Activated CD4-positive, alpha-beta T cell treated with anti-CD3 and anti-CD28 coated beads for 4 hours (primary cell): ENCODE results near the gene CD63.

Experiments used
- DNase-seq, 2 donors: peaks; one replicate each; pipeline ENCODE4 v3.0.0-alpha.2; 2020

Gene CD63

GRCh38 chr12:55738123-55739024, 9.6 kb upstream of the CD63 start:
- peak; percentile 72 to 89 for DNase-seq

GRCh38 chr12:55737581-55738122, 8.8 kb upstream of the CD63 start:
- DNase-seq, result no peak

DNA sequence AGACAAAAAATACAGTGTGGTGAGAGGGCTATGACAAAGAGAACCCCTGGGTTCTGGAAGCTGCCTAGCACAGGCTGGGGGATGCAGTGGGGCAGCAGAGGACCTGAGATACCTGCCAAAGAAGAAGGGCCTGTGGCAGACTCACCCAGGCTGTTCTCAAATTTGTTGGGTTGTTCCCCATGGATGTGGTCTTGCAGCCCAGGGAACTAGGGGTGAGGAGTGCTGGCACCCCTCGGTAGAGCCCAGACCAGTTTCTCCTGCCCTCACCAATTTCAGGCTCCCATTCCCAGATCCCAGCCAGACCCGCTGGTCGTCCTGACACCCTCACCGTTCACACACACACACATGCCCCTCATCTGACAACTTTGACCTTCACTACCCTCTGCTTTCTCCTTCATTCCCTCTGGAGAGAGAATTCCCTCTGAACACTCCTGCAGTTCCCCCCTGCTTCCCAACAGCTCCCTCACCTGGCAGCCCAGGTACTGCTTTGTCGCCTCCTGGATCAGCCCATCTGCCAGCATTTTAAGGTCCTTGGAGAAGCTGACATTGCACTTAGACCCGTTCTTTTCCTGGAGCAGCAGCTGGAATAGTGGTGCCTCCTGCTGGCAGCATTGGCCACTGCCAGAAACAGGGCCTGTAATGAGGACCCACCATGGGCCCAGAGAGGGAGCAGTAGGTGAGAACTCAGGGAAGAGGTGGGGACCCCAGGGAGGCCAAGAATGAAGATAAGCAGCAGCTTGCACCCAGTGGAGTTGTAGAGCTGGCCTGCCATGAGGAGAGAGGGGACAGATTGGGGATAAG, 8.2 kb upstream of the CD63 start:
- peak; percentile 49 to 51 for DNase-seq

DNA sequence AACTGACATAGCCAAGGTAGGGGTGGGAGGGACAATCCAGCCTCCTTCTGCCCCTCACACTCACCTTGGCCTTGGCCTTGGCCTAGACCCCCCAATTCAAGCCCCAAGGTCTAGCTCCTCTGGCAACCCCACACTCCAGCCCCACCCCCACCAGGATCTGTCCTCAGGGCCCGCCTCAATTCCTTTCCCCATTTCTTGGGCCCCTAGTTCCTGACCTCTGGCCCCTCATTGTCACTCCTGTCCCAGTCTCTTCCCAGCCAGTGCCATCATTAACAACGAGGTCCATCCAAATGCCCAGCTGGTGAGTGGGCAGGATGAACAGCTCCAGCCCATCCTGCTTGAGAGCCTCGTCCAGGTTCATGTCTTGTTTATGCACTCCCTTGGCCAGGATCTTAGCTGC, 7.3 kb upstream of the CD63 start:
- no peak for DNase-seq

DNA sequence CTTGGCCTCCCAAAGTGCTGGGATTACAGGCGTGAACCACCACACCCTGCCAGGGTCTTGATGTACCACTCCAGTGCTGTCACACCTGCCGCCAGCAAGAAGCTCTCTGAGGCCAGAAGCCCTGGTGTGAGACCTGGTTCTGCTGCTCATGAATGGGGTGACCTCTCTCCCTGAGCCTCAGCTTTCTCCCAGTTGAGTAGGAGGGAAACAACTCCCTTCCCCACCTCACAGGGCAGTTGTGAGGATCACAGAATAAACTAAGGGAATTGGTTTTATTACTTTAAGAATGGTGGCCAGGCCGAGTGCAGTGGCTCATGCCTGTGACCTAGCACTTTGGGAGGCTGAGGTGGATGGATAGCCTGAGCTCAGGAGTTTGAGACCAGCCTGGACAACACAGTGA, 5.8 kb upstream of the CD63 start:
- DNase-seq, result no peak

DNA sequence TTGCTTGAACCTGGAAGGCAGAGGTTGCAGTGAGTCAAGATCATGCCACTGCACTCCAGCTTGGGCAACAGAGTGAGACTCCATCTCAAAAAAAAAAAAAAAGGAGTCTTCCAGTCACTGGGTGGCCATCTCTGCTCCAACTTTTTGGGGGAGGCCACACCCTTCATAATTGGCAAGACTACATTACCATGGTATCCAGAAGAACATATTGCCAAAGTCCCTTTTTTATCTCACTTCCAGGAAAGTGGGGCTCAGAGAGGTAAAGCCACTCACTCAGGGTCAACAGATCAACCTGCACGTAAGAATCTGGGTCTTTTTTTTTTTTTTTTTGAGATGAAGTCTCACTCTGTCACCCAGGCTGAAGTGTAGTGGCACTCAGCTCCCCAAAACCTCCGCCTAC, 5.0 kb upstream of the CD63 start:
- DNase-seq, result no peak

- no peak for DNase-seq
Measured at GRCh38 chr12:55733021-55733555, 4.3 kb upstream of the CD63 start.

- DNase-seq, result no peak
Measured at GRCh38 chr12:55732288-55732687, 3.5 kb upstream of the CD63 start.

GRCh38 chr12:55729819-55730818, 1.3 kb upstream of the CD63 start:
- DNase-seq, result no peak

- peak in 1 of 2 donors; percentile 32 for DNase-seq
Measured at GRCh38 chr12:55728186-55728938, 447 bp downstream of the CD63 start.

DNA sequence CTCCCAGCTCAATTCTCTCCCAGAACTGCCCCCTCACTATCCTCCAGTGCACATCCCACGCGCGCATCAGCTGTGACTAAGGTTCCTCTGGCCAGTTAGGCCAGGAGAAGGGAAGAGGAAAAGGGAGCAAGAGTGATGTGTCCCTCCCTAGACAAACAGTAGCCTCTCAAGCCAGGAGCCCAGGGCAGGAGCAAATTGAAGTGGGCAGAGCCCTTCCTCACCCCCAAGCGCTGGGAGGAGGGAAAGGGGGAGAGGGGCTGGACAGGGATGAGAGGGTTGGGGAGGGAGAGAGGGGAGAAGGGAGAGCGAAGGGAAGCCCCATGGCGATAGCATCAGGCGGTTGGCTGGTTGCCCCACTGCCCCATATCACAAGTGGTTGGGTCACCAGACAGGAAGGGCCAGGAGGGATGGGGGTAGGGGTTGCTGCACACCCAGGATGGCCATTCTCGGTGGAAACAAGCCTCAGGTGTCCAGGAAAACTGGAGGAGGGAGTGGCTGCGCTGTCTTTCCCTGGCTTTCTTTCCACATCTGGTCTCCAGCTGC, 1.1 kb downstream of the CD63 start:
- DNase-seq, result no peak

DNA sequence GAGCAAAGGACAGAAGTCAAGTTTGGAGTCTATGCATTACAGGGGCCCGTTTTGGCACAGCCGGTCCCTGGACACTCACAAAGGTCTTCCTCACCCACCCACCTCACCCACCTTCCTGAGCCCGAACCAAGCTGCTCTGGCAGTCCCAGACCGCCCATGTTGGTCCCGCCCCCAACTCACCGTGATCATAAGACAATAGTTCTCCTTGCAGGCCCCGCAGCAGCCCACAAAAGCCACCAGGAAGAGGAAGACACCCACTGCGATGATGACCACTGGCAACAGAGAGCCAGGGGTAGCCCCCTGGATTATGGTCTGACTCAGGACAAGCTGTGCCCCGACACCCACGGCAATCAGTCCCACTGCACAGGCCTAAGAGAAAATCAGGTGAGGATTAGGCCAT, 1.8 kb downstream of the CD63 start:
- no peak for DNase-seq

DNA sequence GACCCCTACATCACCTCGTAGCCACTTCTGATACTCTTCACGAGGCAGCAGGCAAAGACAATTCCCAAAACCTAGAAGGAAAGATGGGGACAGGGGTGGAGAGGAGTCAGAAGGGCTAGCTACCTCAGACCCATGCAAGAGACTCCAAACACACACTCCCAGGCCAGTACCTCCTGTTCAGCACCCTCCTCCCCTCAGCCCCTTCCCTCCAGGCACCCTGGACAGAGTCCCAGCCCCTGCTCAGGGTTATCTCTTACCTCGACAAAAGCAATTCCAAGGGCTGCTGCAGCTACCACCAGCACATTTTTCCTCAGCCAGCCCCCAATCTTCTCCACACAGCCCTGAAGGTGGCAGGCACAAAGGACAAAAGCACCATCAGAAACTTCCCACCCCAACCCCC, 3.3 kb downstream of the CD63 start:
- DNase-seq, result no peak

DNA sequence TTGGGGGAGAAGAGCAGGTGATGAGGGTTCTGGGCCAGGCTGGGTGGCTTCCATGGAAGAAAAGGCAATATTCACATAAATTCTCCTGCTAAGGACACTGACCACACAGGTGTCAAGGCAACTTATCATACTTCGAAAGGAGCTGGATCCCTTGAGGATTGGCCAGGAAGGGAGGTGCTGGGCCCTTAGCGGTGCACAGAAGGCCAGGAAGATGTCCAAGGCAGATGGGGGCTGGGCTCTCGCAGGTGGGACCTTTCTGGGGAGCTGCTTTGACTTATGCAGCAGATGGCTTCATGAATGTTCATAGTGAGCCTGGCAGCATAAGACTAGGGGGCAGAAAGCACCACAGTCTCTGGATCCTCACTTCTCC, 3.9 kb downstream of the CD63 start:
- DNase-seq, result no peak

GRCh38 chr12:55724226-55724939, 4.4 kb downstream of the CD63 start:
- peak; percentile 60 to 63 for DNase-seq

DNA sequence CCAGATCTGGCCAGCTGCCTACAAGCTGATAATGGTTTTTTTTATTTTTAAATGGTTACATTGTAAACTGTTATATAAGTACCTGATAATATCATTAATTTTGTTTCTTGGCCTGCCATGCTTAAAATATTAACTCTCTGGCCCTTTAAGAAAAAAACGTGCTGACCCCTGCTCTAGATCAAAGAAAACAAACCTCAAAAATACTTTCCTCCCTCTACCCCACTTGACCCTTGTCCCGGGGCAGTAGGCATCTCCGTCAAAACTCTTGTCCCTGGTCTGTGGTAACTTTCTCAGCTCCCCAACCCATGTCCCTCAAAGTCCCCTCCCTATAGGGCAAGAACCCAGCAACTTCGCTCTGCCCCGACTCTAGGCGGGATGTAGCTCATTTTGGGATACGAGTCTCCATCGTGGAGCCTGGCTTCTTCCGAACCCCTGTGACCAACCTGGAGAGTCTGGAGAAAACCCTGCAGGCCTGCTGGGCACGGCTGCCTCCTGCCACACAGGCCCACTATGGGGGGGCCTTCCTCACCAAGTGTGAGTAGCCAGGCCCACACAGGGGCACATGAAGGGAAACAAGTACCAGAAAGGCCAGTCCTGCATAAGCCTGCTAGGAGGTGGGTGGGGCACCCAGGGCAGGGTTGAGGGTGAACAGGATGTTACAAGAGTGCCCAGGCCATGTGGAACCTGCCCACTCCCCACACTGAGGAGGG, 5.1 kb downstream of the CD63 start:
- no peak for DNase-seq

DNA sequence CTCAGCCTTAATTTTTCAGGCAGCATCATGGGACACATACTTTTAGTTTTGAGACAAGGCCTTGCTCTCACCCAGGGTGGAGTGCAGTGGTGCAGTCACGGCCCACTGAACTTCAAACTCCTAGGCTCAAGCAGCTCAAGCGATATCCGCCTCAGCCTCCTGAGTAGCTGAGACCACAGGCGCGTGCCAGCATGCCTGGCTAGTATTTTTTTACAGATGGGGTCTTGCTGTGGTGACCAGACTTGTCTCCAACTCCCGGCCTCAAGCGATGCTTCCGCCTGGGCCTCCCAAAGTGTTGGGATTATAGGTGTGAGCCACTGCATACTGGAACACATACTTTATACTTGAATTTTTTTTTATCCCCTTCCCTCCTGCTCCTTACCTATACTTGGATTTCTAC, 5.9 kb downstream of the CD63 start:
- no peak for DNase-seq

GRCh38 chr12:55721601-55722213, 7.1 kb downstream of the CD63 start:
- DNase-seq, result no peak

DNA sequence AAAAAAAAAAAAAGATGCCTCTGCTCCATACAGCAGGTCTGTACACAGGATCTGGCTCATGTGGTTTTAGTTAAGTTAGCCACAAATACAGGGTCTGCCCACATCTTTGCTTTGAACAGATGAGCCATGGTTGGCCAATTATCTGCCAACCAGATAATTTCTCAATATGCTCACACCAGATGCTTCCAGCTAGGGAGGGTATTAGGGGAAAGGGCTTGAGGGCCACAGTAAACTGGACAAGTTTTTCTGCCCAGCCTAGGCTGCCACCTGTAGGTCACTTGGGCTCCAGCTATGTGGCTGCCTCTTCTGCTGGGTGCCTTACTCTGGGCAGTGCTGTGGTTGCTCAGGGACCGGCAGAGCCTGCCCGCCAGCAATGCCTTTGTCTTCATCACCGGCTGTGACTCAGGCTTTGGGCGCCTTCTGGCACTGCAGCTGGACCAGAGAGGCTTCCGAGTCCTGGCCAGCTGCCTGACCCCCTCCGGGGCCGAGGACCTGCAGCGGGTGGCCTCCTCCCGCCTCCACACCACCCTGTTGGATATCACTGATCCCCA, 7.8 kb downstream of the CD63 start:
- no peak for DNase-seq
